ENCODE measurements around the gene FOXI3. TPM values are rescaled to one million over a fixed set of nuclear protein-coding genes. Genes with fewer than 3 reads are reported as not detected.

The FOXI3 gene
- total and polyA plus RNA-seq, 11 donors: not detected

DNA sequence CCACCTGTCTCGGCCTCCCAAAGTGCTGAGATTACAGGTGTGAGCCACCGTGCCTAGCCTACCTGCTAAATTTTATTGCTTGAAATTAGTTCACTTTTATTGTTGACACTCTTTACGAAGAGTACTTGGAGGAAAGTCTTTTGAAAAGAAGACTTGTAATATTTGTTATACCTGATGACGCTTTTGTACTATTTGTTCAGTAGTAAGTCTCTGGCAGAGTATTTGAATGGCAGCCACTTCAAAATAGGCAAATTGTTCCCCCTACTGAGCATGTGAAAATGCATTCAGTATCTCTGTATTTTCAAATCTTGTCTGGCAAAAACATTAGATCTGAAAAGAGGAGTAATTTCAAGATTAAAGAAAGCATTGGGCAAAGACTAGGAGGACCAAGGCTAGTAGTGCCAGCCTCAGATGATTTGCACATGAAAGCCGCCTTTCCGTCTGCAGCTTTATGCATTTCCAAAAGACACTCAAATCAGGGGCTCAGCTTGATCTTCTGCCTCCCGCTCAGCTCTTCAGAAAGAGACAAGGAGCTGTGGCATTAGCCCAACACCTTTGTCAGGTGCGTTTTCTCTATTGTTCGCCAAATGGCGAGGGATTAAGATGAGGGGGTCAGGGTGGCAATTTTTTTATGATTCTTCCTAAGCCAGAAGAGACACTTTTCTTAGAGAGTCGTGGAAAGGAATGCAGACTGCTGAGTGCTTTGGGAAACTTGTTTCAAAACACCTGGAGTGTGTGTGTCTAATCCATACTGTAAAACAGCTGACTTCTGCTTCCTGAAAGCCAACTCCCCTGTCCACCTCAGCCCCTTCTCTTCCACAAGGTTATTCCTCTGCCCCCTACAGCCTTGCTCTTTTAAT lies 18.8 kb upstream of the FOXI3 start:
- Histone ChIP-seq H3K4me1 (no peaks in the 10 kb centered on the region), H3K36me3 (no peaks in the 10 kb centered on the region), H3K4me3 (no peak overlapping the region), H3K27ac (no peak overlapping the region), H3K27me3 (peaks cover 0 to 27% (median 0%) of the 10 kb centered on the region in 9 donors), H3K9me3 (no peaks in the 10 kb centered on the region)
- TF ChIP-seq POLR2A (IDR thresholded peaks at IDR 0.05) (no peak), CTCF (IDR thresholded peaks at IDR 0.05) (no peak)
- ATAC-seq: no peak
- WGBS, 4 donors: 44 to 46% (median 46%) methylated on average over 11 of the region's 11 CpGs
- intact Hi-C loops (cut with DNase I): no loop called here
- DNase-seq: no peak

DNA sequence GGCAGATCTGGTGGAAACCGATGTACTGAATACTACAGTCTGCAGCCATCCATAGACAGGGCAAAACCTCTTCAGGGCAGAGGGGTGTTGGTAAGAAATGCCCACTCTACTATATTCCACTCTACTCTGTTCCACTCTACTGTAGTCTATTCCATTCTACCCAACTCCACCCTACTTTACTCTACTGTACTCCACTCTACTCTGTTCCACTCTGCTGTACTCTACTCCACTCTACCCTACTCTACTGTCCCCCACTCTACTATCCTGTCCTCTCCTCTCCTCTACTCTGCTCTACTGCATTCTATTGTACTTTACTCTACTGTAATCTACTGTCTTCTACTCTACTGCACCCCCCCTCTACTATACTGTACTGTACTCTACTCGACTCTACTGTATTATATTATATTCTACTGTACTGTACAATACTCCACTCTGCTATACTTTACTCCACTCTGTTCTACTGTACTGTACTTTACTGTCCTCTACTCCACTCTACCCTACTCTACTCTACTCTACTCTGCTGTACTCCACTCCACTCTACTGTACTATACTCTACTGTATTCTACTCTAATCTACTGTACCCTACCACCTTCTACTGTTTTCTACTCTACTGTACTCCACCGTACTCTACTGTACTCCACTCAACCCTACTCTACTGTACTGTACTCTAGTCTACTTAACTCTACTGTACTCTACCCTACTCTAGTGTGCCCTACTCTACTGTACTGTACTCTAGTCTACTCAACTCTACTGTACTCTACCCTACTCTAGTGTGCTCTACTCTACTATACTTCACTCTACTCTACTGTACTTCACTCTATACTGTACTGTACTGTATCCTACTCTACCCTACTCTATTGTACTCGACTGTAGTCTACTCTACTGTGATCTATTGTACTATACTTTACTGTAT lies 17.0 kb upstream of the FOXI3 start:
- ATAC-seq (peak in 1 of 4 donors; percentile 39), DNase-seq (no peak)
- no peaks in the 10 kb centered on the region for H3K36me3 ChIP-seq
- 70 to 80% (median 78%) methylated on average over 4 of the region's 4 CpGs for WGBS, 4 donors
- no peaks in the 10 kb centered on the region for H3K9me3 ChIP-seq
- no peaks in the 10 kb centered on the region for H3K4me1 ChIP-seq
- no peak for TF ChIP-seq POLR2A (IDR thresholded peaks at IDR 0.05)
- no peak for TF ChIP-seq CTCF (IDR thresholded peaks at IDR 0.05)
- peaks cover 0 to 27% (median 0%) of the 10 kb centered on the region in 9 donors for H3K27me3 ChIP-seq
- no peak overlapping the region for H3K27ac ChIP-seq
- intact Hi-C loops (cut with DNase I): no loop called here
- no peak overlapping the region for H3K4me3 ChIP-seq

DNA sequence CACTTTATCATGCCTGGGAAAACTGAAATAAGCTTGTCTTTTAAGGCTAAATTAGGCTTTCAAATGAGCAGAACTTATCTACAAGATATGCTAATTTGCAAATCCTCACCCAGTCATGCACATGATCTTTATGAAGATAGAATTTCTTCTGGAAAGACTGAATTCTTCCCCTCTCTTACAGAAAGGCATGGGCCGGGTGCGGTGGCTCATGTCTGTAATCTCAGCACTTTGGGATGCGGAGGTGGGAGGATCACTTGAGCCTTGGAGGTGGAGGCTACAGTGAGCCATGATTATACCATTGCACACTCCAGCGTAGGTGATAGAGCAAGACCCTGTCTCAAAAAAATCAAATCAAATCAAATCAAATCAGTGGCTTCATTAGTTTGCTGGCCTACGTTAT lies 11.7 kb upstream of the FOXI3 start:
- H3K36me3 ChIP-seq: no peaks in the 10 kb centered on the region
- no peak for ATAC-seq
- no peak for DNase-seq
- 66 to 78% (median 72%) methylated on average over 5 of the region's 5 CpGs for WGBS, 4 donors
- no peak overlapping the region for H3K4me3 ChIP-seq
- peaks cover 0 to 42% (median 5%) of the 10 kb centered on the region in 9 donors for H3K27me3 ChIP-seq
- intact Hi-C loops (cut with DNase I): no loop called here
- TF ChIP-seq CTCF (IDR thresholded peaks at IDR 0.05): no peak
- TF ChIP-seq POLR2A (IDR thresholded peaks at IDR 0.05): no peak
- H3K9me3 ChIP-seq: no peaks in the 10 kb centered on the region
- no peaks in the 10 kb centered on the region for H3K4me1 ChIP-seq
- H3K27ac ChIP-seq: no peak overlapping the region

DNA sequence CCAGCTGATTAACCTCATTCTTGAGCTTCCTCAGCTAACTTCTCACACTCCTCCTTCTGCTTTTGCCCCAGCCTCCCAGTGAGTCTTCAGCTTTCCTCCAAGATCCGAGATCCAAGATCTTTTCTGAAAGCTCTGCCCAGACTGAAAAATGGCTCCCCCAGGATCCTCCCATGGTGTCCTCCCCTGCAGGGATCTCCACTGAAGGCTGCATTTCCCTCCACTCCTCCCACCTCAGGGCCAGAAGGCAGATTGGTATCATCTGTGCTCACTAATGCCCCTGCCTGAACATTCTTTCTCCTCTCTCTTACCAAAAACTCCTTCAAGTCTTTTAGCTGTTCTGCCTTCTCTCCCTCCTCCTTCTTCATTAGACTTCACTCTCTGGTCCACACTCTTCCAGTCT lies 6.1 kb upstream of the FOXI3 start:
- ATAC-seq: no peak
- no peaks in the 10 kb centered on the region for H3K4me1 ChIP-seq
- H3K27me3 ChIP-seq: peaks cover 13 to 87% (median 39%) of the 10 kb centered on the region in 9 donors
- H3K27ac ChIP-seq: no peak overlapping the region
- no peak overlapping the region for H3K4me3 ChIP-seq
- WGBS, 4 donors: 17 to 29% (median 21%) methylated on average over 1 of the region's 1 CpG
- TF ChIP-seq POLR2A (IDR thresholded peaks at IDR 0.05) (no peak), CTCF (IDR thresholded peaks at IDR 0.05) (no peak)
- no peaks in the 10 kb centered on the region for H3K36me3 ChIP-seq
- intact Hi-C loops (cut with DNase I): no loop called here
- H3K9me3 ChIP-seq: no peaks in the 10 kb centered on the region
- DNase-seq: no peak

Measured in heart left ventricle (tissue), 16 donors.